ENCODE data around the gene NHP2.

DNA sequence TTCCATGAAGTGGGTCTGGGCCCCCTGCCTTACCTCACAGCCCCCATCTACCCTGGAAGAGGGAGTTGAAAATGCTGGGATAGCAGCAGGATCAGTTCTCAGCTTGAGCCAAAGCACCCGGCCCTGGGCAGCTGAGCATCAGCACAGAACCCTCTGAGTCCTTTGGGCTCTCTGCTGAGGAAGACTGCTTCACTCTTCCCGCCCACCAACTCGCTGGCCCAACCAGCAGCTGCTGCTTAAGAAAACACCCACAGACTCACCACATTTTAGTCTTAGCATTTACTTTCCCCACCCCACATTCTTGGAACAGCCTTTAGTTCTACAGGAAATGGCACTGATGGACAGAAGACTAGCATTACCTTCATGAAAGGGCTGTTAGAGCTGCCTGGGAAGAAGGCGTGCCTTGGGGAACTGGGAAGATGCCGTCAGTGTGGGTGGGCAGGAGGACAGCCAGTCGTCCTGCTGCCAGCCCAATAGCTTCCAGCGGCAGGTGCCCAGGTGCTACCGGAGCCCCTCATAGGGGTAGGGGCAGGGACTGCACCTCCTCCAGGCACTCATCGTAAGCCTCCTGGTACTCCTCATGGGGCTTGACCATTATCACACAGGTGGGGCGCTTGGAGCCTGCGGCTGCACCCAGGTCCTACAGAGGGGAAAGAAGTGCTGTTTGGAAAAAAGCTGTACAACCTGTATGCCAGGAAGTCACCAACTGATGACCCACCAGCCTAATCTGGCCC is 4.3 kb downstream of the NHP2 start:
- TF ChIP-seq, protein P1, sequence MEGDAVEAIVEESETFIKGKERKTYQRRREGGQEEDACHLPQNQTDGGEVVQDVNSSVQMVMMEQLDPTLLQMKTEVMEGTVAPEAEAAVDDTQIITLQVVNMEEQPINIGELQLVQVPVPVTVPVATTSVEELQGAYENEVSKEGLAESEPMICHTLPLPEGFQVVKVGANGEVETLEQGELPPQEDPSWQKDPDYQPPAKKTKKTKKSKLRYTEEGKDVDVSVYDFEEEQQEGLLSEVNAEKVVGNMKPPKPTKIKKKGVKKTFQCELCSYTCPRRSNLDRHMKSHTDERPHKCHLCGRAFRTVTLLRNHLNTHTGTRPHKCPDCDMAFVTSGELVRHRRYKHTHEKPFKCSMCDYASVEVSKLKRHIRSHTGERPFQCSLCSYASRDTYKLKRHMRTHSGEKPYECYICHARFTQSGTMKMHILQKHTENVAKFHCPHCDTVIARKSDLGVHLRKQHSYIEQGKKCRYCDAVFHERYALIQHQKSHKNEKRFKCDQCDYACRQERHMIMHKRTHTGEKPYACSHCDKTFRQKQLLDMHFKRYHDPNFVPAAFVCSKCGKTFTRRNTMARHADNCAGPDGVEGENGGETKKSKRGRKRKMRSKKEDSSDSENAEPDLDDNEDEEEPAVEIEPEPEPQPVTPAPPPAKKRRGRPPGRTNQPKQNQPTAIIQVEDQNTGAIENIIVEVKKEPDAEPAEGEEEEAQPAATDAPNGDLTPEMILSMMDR (IDR thresholded peaks at IDR 0.05), result no peak
- TF ChIP-seq POLR2AphosphoS5 (IDR thresholded peaks at IDR 0.05) (no peak), POLR2A (IDR thresholded peaks at IDR 0.05) (no peak)
